HCT116 (cell line): ENCODE results near the gene TDRD15.

Source experiments
- CTCF ChIP-seq, 3 experiments: fragments of 200-600 bp in 1 of 3; sonication (generic) in 1 of 3; IDR thresholded peaks in 2 of 3; conservative IDR thresholded peaks in 1 of 3; 2 replicates each; pipeline ENCODE4 v1.5.1; 2012 to 2017; ENCODE audit warnings: low read depth in 2 of 3, low read length in 2 of 3, antibody characterized with exemption in 1 of 3, borderline replicate concordance in 1 of 3, control low read depth in 1 of 3, mild to moderate bottlenecking in 1 of 3, mixed read lengths in 1 of 3, mixed run types in 1 of 3, moderate library complexity in 1 of 3; ENCODE audit not compliant: insufficient read depth in 1 of 3
- MAX ChIP-seq: IDR thresholded peaks from 2 replicates; pipeline ENCODE4 v1.6.1; 2012
- POLR2A ChIP-seq: IDR thresholded peaks from 2 replicates; pipeline ENCODE4 v1.7.0; 2011; ENCODE audit warnings: borderline replicate concordance; ENCODE audit not compliant: insufficient read depth, insufficient read length; ENCODE audit errors: extremely low read depth
- TCF7L2 ChIP-seq: IDR thresholded peaks from 2 replicates; pipeline ENCODE4 v1.7.0; 2011; ENCODE audit warnings: borderline replicate concordance, inconsistent platforms; ENCODE audit not compliant: insufficient read depth, insufficient read length; ENCODE audit errors: extremely low read depth
- ZBTB33 ChIP-seq: IDR thresholded peaks from 2 replicates; pipeline ENCODE4 v1.6.1; 2011; ENCODE audit warnings: mild to moderate bottlenecking, low read length, moderate library complexity; ENCODE audit not compliant: insufficient replicate concordance; ENCODE audit errors: extremely low read depth
- ZNF274 ChIP-seq: fragments of 200-500 bp; sonication (Bioruptor generic); IDR thresholded peaks from 2 replicates; pipeline ENCODE4 v1.6.1; 2014; ENCODE audit warnings: mild to moderate bottlenecking, low read depth, low read length, inconsistent platforms

- TF ChIP-seq CTCF (IDR thresholded peaks at IDR 0.05 in 2 of 3, conservative IDR thresholded peaks at IDR 0.05 in 1 of 3; ENCODE audit: borderline replicate concordance in 1 of 3, insufficient read depth in 1 of 3, low read depth in 2 of 3, low read length in 2 of 3), result no peak
- no peak for TF ChIP-seq POLR2A
- TF ChIP-seq ZBTB33, result no peak
- no peak for TF ChIP-seq ZNF274
- TF ChIP-seq MAX, result no peak
- TF ChIP-seq TCF7L2, result no peak
These were observed 39.4 kb upstream of the TDRD15 start for GRCh38 chr2:21084401-21084800.
